GM19025 (cell line): ENCODE measurements around the gene ZNF318.
"Not testable (repeated sequence)": the region's sequence is repeated elsewhere in the genome, so short reads cannot be mapped to it uniquely, and the experiment has no call there.

Experiments
- ATAC-seq: cut with Tn5 transposase; IDR thresholded peaks from one replicate; pipeline ENCODE4 v1.9.1; 2021; ENCODE audit warnings: mild to moderate bottlenecking, low read depth, moderate library complexity; ENCODE audit not compliant: unreplicated experiment

Gene ZNF318

GRCh38 chr6:43347021-43347420, 22.4 kb downstream of the ZNF318 start:
- ATAC-seq: no peak

DNA sequence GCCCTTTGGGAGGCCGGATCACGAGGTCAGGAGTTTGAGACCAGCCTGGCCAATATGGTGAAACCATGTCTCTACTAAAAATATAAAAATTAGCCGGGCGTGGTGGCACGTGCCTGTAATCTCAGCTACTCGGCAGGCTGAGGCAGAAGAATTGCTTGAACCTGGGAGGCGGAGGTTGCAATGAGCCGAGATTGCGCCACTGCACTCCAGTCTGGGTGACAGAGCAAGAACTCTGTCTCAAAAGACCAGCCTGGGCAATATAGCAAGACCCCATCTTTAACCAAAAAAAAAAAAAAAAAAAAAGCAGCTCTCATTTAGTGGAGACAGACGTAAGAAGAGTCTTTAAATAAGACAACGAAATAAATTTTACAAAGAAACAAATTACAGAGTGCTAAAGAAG, 23.2 kb downstream of the ZNF318 start:
- not testable (repeated sequence) for ATAC-seq

GRCh38 chr6:43339168-43339567, 30.3 kb downstream of the ZNF318 start:
- peak; percentile 66 for ATAC-seq

DNA sequence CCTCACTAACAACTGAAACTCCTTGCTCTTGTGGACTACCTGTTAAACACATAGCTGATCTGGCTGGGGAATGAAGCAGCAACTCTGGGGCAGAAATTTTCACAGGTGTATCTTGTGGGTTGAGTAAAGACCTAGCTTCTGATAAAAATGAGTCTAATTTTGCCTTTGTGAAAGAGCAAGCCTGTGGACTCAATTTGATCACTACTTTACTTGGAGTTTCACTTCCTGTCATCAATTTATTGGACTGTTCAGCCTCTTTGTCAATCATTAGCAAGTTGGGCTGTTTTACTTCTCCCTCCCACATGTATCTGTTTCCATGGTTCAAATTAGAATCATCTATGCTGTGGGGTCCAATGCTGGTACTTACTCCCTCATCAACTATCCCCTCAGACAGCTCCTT, 31.2 kb downstream of the ZNF318 start:
- peak; percentile 51 for ATAC-seq

- ATAC-seq: no peak
Measured at GRCh38 chr6:43336382-43336781, 33.1 kb downstream of the ZNF318 start.

- no peak for ATAC-seq
Measured at GRCh38 chr6:43335469-43335868, 34.0 kb downstream of the ZNF318 start.

- ATAC-seq: no peak
Measured at GRCh38 chr6:43334466-43335095, 34.9 kb downstream of the ZNF318 start.

DNA sequence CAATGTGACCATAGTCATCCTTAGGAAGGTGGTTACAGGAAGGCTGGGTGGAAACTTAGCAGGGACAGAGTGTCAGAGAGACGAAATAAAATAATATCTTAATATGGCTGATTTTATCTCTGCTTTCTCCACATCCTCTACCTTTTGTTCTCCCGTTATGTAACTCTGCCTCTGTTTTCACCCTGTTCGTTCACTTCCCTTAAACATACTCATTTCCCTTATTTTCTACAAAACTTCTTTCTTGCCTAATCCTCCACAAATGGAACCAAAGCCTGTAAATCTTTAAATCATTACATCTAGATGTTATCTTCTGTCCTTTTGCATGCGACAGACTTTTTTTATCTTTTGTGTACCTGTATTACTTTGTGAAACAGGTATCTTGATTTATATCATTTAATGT, 37.6 kb downstream of the ZNF318 start:
- no peak for ATAC-seq

GRCh38 chr6:43331470-43331869, 38.0 kb downstream of the ZNF318 start:
- no peak for ATAC-seq

DNA sequence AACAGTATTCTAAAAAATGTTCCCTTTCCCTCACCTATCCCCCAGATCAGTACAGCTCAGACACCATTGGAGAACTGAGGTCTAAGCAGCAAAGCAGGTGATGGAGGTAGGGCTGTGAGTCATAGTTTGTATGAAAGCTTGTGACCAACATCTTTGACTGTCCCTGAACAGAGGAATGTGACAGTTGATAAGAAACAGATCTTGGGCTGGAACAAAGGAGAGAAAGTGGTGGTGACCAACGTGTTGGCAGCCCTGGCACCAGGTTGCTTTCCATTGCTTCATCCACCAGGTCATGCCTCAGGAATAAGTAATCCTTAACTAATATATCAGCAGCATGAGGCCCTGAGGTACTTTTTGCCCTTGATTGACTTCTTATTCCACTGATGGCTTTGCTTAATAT, 40.9 kb downstream of the ZNF318 start:
- no peak for ATAC-seq

DNA sequence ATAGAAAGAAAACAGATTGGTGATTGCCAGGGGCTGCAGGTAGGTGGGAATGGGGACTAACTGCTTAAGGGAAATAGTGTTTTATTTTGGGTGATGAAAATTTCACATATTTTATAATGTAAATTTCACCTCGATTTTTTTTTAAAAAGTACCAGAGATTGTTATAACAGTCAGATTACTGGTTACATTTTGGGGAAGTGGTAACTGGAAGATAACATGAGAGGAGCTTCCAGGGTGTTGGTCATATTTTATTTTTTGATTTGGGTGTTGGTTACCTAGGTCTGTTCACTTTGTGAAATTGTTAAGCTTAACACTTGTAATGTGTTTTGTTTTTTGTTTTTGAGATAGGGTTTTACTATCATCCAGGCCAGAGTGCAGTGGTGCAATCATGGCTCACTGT, 43.6 kb downstream of the ZNF318 start:
- no peak for ATAC-seq

GRCh38 chr6:43318011-43318410, 51.4 kb downstream of the ZNF318 start:
- no peak for ATAC-seq

GRCh38 chr6:43313813-43314212, 55.6 kb downstream of the ZNF318 start:
- no peak for ATAC-seq

DNA sequence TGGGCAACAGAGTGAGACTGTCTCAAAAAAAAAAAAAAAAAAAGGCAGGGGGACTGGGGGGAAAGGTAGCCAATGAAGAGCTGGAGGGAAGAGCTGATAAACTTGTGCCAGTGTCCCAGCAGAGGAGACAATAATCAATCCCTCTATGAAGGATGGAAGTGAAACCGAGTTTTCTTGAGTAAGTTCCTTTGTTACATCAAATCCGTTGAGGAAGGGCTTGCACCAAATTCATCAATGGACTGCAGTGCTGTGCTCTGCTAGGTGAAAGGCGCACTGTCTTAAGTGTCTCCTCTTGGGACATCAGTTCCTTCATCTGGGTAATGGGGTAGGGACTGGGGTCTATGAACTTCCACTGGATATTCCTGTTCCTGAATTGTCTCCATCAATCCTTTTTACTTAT, 57.8 kb downstream of the ZNF318 start:
- no peak for ATAC-seq

- no peak for ATAC-seq
Measured at GRCh38 chr6:43310624-43311023, 58.8 kb downstream of the ZNF318 start.

- ATAC-seq: no peak
Measured at GRCh38 chr6:43310134-43310533, 59.3 kb downstream of the ZNF318 start.

- ATAC-seq: no peak
Measured at GRCh38 chr6:43308990-43309477, 60.4 kb downstream of the ZNF318 start.

DNA sequence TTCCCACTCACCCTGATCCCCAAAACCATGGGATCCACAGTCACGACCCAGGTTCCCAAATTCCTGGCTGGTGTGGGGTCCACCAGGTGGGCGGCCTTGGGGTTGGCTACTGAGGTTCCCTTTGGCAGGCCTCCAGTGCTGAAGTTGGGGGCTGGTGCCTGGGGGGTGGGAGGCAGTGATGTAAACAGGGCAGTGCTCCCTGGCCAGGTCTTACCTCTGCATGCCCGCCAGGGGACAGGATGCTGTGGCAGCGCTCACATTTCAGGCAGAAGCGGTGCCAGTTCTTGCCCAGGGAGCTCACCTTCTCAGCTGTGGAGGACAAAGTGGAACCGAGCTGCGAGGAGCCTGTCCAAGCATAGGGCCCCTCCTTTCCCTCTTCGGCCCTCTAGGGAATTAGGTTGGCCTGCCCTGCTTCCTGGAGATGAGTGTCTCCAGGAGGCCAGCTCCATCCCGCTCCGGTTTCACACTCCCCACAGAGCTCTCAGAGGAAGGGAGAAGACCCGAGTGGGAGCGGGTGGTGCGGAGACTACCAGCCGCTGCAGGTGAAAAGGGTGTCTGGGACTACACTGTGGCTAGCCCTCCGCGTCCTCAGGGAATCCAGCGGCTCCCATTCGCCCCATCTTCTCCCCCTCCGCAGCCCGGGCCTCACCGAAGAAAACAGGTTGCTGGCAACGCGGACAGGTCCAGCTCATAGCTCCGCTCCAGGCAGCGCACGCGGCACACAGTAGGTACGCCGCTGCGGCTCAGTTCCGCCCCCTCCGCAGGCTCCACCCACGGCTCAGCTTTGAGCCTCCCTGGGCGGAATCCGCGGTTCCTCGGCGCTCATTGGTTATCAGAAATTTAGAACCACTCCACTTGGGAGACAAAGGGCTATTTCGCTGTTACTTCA, 61.1 kb downstream of the ZNF318 start, which contains the start of gene CRIP3:
Gene CRIP3, minus strand, starts transcription at position 726 of the 889 bp plus-strand sequence. Its CDS starts 34 bp downstream, at position 692.
- peak; percentile 57 for ATAC-seq

GRCh38 chr6:43307451-43308100, 61.9 kb downstream of the ZNF318 start:
- ATAC-seq: no peak

GRCh38 chr6:43306086-43306485, 63.4 kb downstream of the ZNF318 start:
- no peak for ATAC-seq

DNA sequence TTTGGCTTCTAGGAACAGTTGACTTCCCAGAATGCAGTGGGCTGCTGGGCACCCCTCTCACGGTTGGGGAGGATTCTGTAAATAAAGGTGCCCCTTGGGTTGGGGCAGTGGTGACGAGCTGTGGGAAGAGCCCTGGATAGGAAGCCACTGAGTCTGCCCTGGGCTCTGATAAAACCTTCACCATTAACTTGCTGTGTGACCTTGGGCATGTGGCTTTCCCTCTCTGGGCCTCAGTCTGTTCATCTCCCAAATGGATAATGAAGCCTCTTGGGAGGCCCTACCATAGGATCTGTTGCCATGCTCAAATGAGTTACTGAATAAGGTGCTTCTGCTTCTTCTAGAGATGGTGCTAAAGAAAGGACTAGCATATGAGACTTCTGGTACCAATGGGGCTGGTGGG, 64.6 kb downstream of the ZNF318 start:
- no peak for ATAC-seq
